Peyer's patch (tissue), 4 donors: Measurements from ENCODE around the gene ATG5. TPM values are rescaled to one million over a fixed set of nuclear protein-coding genes. Genes with fewer than 3 reads are reported as not detected.

ENCODE experiments used
- DNase-seq, 3 donors: peaks; one replicate each; pipeline ENCODE4 v3.0.0-alpha.2; 2017 to 2019
- H3K27ac ChIP-seq, 4 donors: fragments of 200-600 bp; sonication (generic); one replicate each; pipeline ENCODE4 v1.5.1; 2016 to 2019
- H3K27me3 ChIP-seq, 2 donors: fragments of 200-600 bp; sonication (generic); one replicate each; pipeline ENCODE4 v1.5.1; 2019
- H3K36me3 ChIP-seq, 3 donors: fragments of 200-600 bp; sonication (generic); one replicate each; pipeline ENCODE4 v1.5.1; 2016 to 2019
- H3K4me1 ChIP-seq, 4 donors: fragments of 200-600 bp; sonication (generic); one replicate each; pipeline ENCODE4 v1.5.1; 2016 to 2019
- H3K4me3 ChIP-seq, 4 donors: fragments of 200-600 bp; sonication (generic); 1 replicate in 3 of 4; 2 replicates in 1 of 4; pipeline ENCODE4 v1.5.1; 2016 to 2019; ENCODE audit warnings: mild to moderate bottlenecking in 1 of 4
- H3K9me3 ChIP-seq, 4 donors: fragments of 200-600 bp; sonication (generic); one replicate each; pipeline ENCODE4 v1.5.1; 2016 to 2019; ENCODE audit warnings: mild to moderate bottlenecking in 1 of 4
- CTCF ChIP-seq, 6 experiments: fragments of 450-650 bp in 4 of 6; fragments of 200-600 bp in 2 of 6; sonication (generic) in 1 of 6; IDR thresholded peaks; one replicate each; pipeline ENCODE4 v1.5.1; 2017 to 2019; ENCODE audit warnings: antibody characterized with exemption in 6 of 6, mild to moderate bottlenecking in 3 of 6, moderate library complexity in 1 of 6
- POLR2A ChIP-seq, 2 donors: fragments of 450-650 bp; IDR thresholded peaks; one replicate each; pipeline ENCODE4 v1.5.1; 2017; ENCODE audit warnings: antibody characterized with exemption in 2 of 2, mild to moderate bottlenecking in 2 of 2, moderate library complexity in 2 of 2
- total RNA-seq, 4 donors: library from RNA; depleted of rRNA; stranded (reverse); fragments of >200 nt; gene quantifications; one replicate each; pipeline ENCODE4 v1.1.0, GENCODE V29; 2016

Gene ATG5
- total RNA-seq, 4 donors from 2014 or later, result 42.7 to 73.4 (median 60.2) TPM

GRCh38 chr6:106308985-106309384 lies 16.6 kb downstream of the ATG5 start:
- no peak overlapping the region for H3K4me3 ChIP-seq
- no peaks in the 10 kb centered on the region for H3K27me3 ChIP-seq
- H3K4me1 ChIP-seq, result no peaks in the 10 kb centered on the region
- no peak for TF ChIP-seq CTCF (IDR thresholded peaks at IDR 0.05)
- TF ChIP-seq POLR2A (IDR thresholded peaks at IDR 0.05), result no peak
- DNase-seq, result no peak
- peaks cover 0 to 10% (median 0%) of the 10 kb centered on the region in 3 donors for H3K36me3 ChIP-seq
- no peak overlapping the region for H3K27ac ChIP-seq
- no peaks in the 10 kb centered on the region for H3K9me3 ChIP-seq

- Histone ChIP-seq H3K27ac (no peak overlapping the region), H3K4me1 (no peaks in the 10 kb centered on the region), H3K4me3 (no peak overlapping the region), H3K9me3 (no peaks in the 10 kb centered on the region), H3K27me3 (no peaks in the 10 kb centered on the region), H3K36me3 (peaks cover 0 to 4% (median 0%) of the 10 kb centered on the region in 3 donors)
- TF ChIP-seq CTCF (IDR thresholded peaks at IDR 0.05), result no peak
- no peak for TF ChIP-seq POLR2A (IDR thresholded peaks at IDR 0.05)
- DNase-seq, result no peak
These were observed 19.8 kb downstream of the ATG5 start for GRCh38 chr6:106305740-106306139.

GRCh38 chr6:106300944-106301343 lies 24.6 kb downstream of the ATG5 start:
- H3K4me3 ChIP-seq, result no peak overlapping the region
- no peak for DNase-seq
- H3K36me3 ChIP-seq, result peaks cover 0 to 4% (median 0%) of the 10 kb centered on the region in 3 donors
- no peak overlapping the region for H3K27ac ChIP-seq
- H3K9me3 ChIP-seq, result no peaks in the 10 kb centered on the region
- TF ChIP-seq CTCF (IDR thresholded peaks at IDR 0.05) (peak in 4 of 6 experiments; percentile 49 to 65 (median 60)), POLR2A (IDR thresholded peaks at IDR 0.05) (no peak)
- no peaks in the 10 kb centered on the region for H3K27me3 ChIP-seq
- H3K4me1 ChIP-seq, result no peaks in the 10 kb centered on the region

GRCh38 chr6:106300020-106300780 lies 25.4 kb downstream of the ATG5 start:
- Histone ChIP-seq H3K36me3 (peaks cover 0 to 4% (median 0%) of the 10 kb centered on the region in 3 donors), H3K27ac (no peak overlapping the region), H3K4me1 (no peaks in the 10 kb centered on the region), H3K27me3 (no peaks in the 10 kb centered on the region), H3K4me3 (no peak overlapping the region), H3K9me3 (no peaks in the 10 kb centered on the region)
- DNase-seq, result no peak
- TF ChIP-seq POLR2A (IDR thresholded peaks at IDR 0.05), result no peak
- TF ChIP-seq CTCF (IDR thresholded peaks at IDR 0.05), result no peak

- no peak overlapping the region for H3K4me3 ChIP-seq
- no peaks in the 10 kb centered on the region for H3K4me1 ChIP-seq
- DNase-seq, result no peak
- TF ChIP-seq POLR2A (IDR thresholded peaks at IDR 0.05) (no peak), CTCF (IDR thresholded peaks at IDR 0.05) (no peak)
- H3K27me3 ChIP-seq, result no peaks in the 10 kb centered on the region
- peaks cover 0 to 20% (median 5%) of the 10 kb centered on the region in 3 donors for H3K36me3 ChIP-seq
- H3K27ac ChIP-seq, result no peak overlapping the region
- no peaks in the 10 kb centered on the region for H3K9me3 ChIP-seq
These were observed 32.4 kb downstream of the ATG5 start for GRCh38 chr6:106293116-106293515.
